ENCODE data around the gene SORL1. TPM values are rescaled to one million over a fixed set of nuclear protein-coding genes. Genes with fewer than 3 reads are reported as not detected.
A peak's percentile ranks its signal among the peaks of the same experiment; 100 is the strongest.

The SORL1 gene
- total RNA-seq, 1 experiment from 2014 or later: 37.6 TPM

GRCh38 chr11:121445071-121445768, 6.9 kb upstream of the SORL1 start:
- in situ Hi-C loops (cut with HindIII; ENCODE audit: low pct_unique_long_range_greater_than_20kb, low sequenced_read_pairs): no loop called here
- DNase-seq (ENCODE audit: low read depth, low spot score): no peak

GRCh38 chr11:121446752-121447156, 5.4 kb upstream of the SORL1 start:
- DNase-seq (ENCODE audit: low read depth, low spot score): peak; percentile 34
- in situ Hi-C loops (cut with HindIII; ENCODE audit: low pct_unique_long_range_greater_than_20kb, low sequenced_read_pairs): no loop called here

- no peak for DNase-seq (ENCODE audit: low read depth, low spot score)
- in situ Hi-C loops (cut with HindIII; ENCODE audit: low pct_unique_long_range_greater_than_20kb, low sequenced_read_pairs): no loop called here
Observed at GRCh38 chr11:121448011-121448410, 4.1 kb upstream of the SORL1 start.

DNA sequence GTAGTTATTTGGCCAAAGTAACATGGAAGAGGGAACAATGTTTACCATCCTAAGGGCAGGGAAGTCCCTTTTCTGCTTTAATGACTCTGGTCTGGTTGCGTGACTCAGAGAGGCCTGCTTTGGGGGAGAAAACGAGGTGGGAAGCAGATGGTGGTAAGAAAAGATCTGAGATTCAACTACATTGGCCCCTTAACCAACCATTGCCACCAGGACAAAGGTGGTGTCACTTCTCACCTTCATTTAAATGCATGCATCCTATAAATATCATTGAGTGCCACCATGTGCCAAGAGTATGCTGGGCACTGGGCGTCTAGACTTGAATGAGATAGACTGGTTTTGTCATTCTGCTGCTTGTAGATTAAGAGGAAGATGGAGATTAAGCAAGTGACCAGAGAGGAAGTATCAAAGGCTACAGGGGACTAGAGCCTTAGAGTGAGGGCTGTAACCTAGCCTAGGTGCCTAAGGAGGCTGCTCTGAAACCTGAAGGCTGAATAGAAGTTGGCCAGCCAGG, 3.6 kb upstream of the SORL1 start:
- in situ Hi-C loops (cut with HindIII; ENCODE audit: low pct_unique_long_range_greater_than_20kb, low sequenced_read_pairs): no loop called here
- no peak for DNase-seq (ENCODE audit: low read depth, low spot score)

GRCh38 chr11:121449123-121449522, 3.0 kb upstream of the SORL1 start:
- in situ Hi-C loops (cut with HindIII; ENCODE audit: low pct_unique_long_range_greater_than_20kb, low sequenced_read_pairs): no loop called here
- no peak for DNase-seq (ENCODE audit: low read depth, low spot score)

DNA sequence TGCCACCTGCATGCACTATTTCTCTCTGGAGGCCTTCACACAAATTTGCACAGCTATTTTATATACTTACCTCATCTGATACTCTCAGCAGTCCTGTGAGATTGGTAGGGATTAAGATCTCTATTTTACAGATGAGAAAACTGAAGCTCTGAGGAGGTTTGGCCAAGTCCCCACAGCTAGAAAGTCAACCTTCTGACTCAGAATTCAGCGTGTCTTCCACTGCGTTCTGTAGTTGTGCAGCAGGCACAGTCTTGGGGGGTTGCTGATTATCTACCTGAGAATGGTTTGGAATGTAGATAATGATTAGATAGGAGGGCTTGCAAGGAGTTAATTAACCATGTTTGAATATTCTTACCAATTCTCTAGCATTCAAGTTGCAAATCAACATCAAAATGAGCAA, 2.5 kb upstream of the SORL1 start:
- DNase-seq (ENCODE audit: low read depth, low spot score): no peak
- in situ Hi-C loops (cut with HindIII; ENCODE audit: low pct_unique_long_range_greater_than_20kb, low sequenced_read_pairs): no loop called here

- in situ Hi-C loops (cut with HindIII; ENCODE audit: low pct_unique_long_range_greater_than_20kb, low sequenced_read_pairs): no loop called here
- DNase-seq (ENCODE audit: low read depth, low spot score): no peak
Observed at GRCh38 chr11:121450401-121450800, 1.7 kb upstream of the SORL1 start.

GRCh38 chr11:121451178-121451985, 732 bp upstream of the SORL1 start:
- no peak for DNase-seq (ENCODE audit: low read depth, low spot score)
- in situ Hi-C loops (cut with HindIII; ENCODE audit: low pct_unique_long_range_greater_than_20kb, low sequenced_read_pairs): no loop called here

GRCh38 chr11:121452609-121453150, 566 bp downstream of the SORL1 start, which contains the start of gene SORL1-AS1:
SORL1-AS1 (minus strand) TSS chr11:121452967.
- in situ Hi-C loops (cut with HindIII; ENCODE audit: low pct_unique_long_range_greater_than_20kb, low sequenced_read_pairs): no loop called here
- DNase-seq (ENCODE audit: low read depth, low spot score): no peak

- in situ Hi-C loops (cut with HindIII; ENCODE audit: low pct_unique_long_range_greater_than_20kb, low sequenced_read_pairs): no loop called here
Observed at GRCh38 chr11:121453589-121454299, 1.6 kb downstream of the SORL1 start.

DNA sequence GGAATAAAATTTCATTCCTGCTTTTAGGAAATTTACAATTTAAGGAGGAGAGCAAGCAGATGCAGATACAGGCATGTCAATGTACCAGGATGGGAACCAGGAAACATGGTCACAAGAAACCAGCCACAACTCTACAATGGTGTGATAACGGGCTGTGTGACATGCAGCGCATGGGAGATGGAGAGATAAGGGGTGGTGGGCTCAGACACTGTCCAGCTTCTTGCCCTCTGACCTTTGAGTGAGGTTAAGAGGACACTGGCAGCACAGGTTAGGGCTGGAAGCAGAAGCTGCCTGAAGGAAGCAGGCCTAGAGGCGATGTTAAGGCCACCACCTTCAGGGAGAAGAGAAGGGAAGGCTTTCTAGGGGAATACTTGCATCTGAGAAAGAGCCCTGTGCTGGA, 3.0 kb downstream of the SORL1 start:
- in situ Hi-C loops (cut with HindIII; ENCODE audit: low pct_unique_long_range_greater_than_20kb, low sequenced_read_pairs): no loop called here

More at GRCh38 chr11:121453589-121454299, 1.6 kb downstream of the SORL1 start:
- no peak for DNase-seq (ENCODE audit: low read depth, low spot score)

GRCh38 chr11:121456151-121456550, 4.0 kb downstream of the SORL1 start:
- in situ Hi-C loops (cut with HindIII; ENCODE audit: low pct_unique_long_range_greater_than_20kb, low sequenced_read_pairs): no loop called here
- no peak for DNase-seq (ENCODE audit: low read depth, low spot score)

More for the DNA sequence above, 3.0 kb downstream of the SORL1 start:
- DNase-seq (ENCODE audit: low read depth, low spot score): no peak

- in situ Hi-C loops (cut with HindIII; ENCODE audit: low pct_unique_long_range_greater_than_20kb, low sequenced_read_pairs): no loop called here
- no peak for DNase-seq (ENCODE audit: low read depth, low spot score)
Observed at GRCh38 chr11:121456816-121457431, 4.8 kb downstream of the SORL1 start.

GRCh38 chr11:121458551-121458950, 6.4 kb downstream of the SORL1 start:
- DNase-seq (ENCODE audit: low read depth, low spot score): no peak
- in situ Hi-C loops (cut with HindIII; ENCODE audit: low pct_unique_long_range_greater_than_20kb, low sequenced_read_pairs): no loop called here

GRCh38 chr11:121459413-121460017, 7.4 kb downstream of the SORL1 start:
- in situ Hi-C loops (cut with HindIII; ENCODE audit: low pct_unique_long_range_greater_than_20kb, low sequenced_read_pairs): no loop called here
- DNase-seq (ENCODE audit: low read depth, low spot score): no peak

DNA sequence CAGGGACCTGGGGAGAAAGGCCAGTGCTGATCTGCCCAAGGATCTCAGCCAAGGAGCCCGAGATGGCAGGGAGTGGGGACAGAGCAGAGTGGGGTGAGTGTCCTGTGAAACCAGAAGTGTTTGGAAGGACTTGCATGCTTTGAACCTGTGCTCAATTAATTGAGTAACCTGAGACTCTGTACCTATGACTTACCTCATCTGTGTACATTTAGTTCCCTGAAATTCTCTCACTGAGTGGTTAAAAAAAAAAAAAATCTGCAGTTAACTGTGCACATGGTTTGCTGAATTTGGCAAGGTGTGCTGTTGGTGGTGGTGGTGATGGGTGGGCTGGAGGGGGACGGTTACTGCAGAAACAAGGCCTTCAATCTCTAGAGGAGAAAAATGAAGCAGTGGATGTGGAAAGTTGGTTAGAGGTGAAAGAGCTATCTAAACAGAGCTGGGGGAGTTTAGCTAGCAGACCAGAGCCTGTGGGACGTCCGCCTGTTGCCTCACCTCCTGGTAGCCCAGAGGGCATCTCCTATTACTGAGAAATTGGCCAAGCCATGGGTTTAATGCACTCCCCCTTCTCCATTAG, 8.9 kb downstream of the SORL1 start:
- DNase-seq (ENCODE audit: low read depth, low spot score): no peak

DNA sequence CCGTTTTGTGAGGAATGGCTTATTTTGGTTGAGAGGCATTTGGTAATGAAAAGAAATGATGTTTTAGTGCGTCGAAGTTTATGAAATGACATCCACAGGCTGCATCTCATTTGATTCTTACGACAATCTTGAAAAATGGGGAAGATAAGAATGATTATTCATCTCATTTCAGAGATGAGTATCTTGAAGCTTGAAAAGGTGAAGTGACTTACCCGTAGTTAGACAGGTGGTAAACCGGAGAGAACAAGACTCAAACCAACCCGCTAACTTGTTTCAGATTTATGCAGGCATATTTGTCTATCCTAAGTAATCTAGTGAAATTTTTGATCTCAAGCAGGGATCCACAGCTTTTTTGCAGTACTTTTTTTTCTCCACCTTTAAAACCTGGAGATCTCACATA, 9.7 kb downstream of the SORL1 start:
- no peak for DNase-seq (ENCODE audit: low read depth, low spot score)
- in situ Hi-C loops (cut with HindIII; ENCODE audit: low pct_unique_long_range_greater_than_20kb, low sequenced_read_pairs): no loop called here

More for the DNA sequence above, 8.9 kb downstream of the SORL1 start:
- in situ Hi-C loops (cut with HindIII; ENCODE audit: low pct_unique_long_range_greater_than_20kb, low sequenced_read_pairs): no loop called here

Data from SK-MEL-5 (cell line).